Jurkat, Clone E6-1 (cell line): ENCODE results near the gene CYLD.

Experiments
- DNase-seq: peaks from one replicate; pipeline ENCODE4 v3.0.0-alpha.2; 2011; ENCODE audit warnings: low read depth, low spot score
- H3K4me3 ChIP-seq: 2 replicates; pipeline ENCODE4 v1.5.1; 2011; ENCODE audit warnings: mild to moderate bottlenecking, low read length, control low read depth, moderate library complexity

CYLD gene

DNA sequence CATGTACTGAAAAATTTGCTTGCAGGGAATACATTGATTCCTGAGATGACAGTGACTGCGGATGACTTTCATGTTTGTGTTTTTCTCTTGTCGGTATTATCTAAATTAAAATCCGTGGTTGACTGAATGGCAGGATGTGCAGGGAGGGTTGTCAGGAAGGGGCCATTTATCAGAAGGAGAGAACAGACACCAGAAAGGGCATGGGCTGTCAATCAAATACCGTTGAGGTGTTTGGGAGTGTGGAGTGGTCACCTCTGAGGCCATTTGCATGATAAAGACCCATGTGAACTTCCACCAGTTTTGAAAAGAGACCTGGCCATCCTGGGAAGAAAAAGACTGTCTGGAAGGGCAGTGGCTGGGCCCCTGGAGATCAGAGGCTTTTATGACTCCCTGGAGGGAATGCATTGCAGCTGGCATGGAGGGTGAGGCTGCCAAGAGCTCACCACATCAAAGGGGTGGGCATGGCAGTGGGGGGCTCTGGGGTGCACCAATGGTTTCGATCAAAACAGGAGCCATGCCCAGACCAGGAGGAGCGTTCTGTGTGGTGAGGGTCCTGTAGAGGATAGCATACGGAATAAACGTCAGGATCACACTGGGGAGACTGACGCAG is 67.1 kb downstream of the CYLD start:
- DNase-seq: no peak
- H3K4me3 ChIP-seq: no peak overlapping the region

GRCh38 chr16:50809561-50809960 is 67.7 kb downstream of the CYLD start:
- H3K4me3 ChIP-seq: no peak overlapping the region
- DNase-seq: no peak

GRCh38 chr16:50810241-50810965 is 68.5 kb downstream of the CYLD start:
- no peak for DNase-seq
- H3K4me3 ChIP-seq: no peak overlapping the region

- DNase-seq: no peak
- no peak overlapping the region for H3K4me3 ChIP-seq
Observed at GRCh38 chr16:50812046-50812445, 70.2 kb downstream of the CYLD start.

- no peak for DNase-seq
- no peak overlapping the region for H3K4me3 ChIP-seq
Observed at GRCh38 chr16:50812876-50813466, 71.1 kb downstream of the CYLD start.

- DNase-seq: no peak
- no peak overlapping the region for H3K4me3 ChIP-seq
Observed at GRCh38 chr16:50814052-50814451, 72.2 kb downstream of the CYLD start.

DNA sequence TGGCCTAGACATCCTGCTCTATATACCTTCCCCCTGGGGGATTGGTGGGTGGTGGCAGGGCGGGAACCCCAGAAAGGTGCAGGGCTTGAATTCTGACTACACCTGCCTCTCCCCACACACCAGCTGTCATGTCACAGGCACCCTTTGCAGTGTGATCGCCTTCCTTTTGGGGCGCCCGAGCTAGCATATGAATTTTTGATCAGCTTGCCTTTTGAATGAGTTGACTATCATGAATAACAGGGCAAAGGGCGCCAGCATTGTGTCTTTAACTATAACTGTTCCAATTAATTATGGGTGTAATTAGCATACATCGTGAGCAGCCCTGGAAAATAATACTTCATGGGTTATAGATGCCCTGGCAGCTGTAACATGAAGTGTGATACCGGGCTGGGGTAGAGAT is 72.7 kb downstream of the CYLD start:
- DNase-seq: no peak
- H3K4me3 ChIP-seq: no peak overlapping the region

DNA sequence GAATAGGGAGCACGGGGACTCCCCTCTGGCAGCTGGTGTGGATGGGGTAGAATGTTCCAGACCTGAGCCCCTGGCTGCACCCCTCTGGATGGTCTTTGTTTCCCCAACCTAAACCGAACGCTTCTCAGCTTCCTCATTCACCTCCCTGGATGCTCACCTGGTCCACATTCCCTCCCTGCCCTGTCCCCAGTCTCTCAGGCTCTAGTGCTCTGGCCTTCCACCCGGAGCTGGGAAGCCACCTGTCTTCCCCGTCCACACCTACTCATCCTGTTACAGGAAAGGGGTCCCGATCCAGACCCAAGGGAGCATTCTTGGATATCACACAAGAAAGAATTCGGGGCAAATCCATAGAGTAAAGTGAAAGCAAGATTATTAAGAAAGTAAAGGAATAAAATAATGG is 73.5 kb downstream of the CYLD start:
- no peak for DNase-seq
- no peak overlapping the region for H3K4me3 ChIP-seq

DNA sequence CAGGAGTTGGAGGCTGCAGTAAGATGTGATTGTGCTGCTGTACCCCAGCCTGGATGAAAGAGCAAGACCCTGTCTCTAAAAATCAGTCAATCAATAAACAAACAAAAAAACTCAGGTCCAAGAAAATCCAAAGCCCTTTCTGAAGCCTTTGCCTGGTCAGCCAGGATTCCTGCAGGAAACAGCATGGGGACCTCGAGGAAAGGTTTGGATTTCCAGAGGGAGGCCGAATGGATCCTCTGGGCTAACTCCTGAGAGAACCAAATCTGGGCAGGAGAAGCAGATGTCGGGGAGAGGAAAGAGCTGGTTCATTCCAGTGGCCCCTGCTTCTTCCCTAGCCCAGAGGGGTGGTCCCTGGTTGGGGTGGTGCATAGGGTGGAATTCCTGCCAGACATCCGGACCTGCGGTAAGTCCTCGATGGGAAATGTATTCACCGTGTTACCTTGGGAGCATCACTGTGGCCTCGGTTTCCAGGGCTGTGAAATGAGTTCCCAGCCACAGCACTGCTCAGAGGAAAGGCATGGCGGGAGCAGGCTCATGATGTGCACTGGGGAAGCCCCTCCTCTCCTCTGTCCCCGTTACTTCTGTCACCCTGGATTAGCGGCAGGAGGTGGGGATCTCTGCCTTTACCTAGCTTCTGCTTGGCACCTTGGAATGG is 75.1 kb downstream of the CYLD start:
- no peak for DNase-seq
- H3K4me3 ChIP-seq: no peak overlapping the region

- H3K4me3 ChIP-seq: no peak overlapping the region
- no peak for DNase-seq
Observed at GRCh38 chr16:50818380-50818779, 76.5 kb downstream of the CYLD start.

DNA sequence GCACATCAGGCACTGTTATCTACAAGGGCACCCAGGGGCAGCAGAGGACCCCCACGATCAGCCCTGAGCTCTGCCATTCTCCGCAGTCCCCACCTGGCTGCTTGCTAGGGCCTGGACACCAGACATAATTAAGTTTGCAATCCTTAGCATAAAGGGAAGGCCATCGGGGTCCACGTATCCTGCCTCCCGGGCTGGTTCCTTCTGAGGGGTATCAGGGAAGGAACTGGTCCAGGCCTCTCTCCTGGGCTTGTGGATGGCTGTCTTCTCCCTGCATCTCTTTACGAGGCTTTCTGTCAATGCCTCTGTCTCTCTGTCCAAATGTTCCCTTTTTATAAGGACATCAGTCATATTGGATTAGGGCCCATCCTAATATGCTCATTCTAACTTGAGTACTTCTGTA is 77.8 kb downstream of the CYLD start:
- no peak for DNase-seq
- H3K4me3 ChIP-seq: no peak overlapping the region

- no peak for DNase-seq
- H3K4me3 ChIP-seq: no peak overlapping the region
Observed at GRCh38 chr16:50820225-50820624, 78.3 kb downstream of the CYLD start.

DNA sequence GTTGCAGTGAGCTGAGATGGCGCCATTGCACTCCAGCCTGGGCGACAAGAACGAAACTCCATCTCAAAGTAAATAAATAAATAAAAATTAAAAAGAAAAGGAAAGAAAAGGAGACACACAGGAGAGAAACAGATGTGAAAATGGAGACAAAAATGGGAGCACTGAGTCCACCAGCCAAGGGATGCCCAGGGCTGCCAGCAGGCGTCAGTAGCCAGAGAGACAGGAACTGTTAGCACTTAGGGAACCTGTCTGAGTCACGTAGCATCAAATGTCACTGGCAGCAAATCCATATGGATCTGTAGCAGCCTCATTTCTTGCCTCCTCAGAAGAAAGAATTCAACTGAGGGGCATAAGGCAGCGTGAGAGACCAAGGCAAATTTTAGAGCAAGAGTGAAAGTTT is 79.7 kb downstream of the CYLD start:
- no peak overlapping the region for H3K4me3 ChIP-seq
- DNase-seq: no peak

- no peak overlapping the region for H3K4me3 ChIP-seq
- no peak for DNase-seq
Observed at GRCh38 chr16:50822671-50823070, 80.8 kb downstream of the CYLD start.

DNA sequence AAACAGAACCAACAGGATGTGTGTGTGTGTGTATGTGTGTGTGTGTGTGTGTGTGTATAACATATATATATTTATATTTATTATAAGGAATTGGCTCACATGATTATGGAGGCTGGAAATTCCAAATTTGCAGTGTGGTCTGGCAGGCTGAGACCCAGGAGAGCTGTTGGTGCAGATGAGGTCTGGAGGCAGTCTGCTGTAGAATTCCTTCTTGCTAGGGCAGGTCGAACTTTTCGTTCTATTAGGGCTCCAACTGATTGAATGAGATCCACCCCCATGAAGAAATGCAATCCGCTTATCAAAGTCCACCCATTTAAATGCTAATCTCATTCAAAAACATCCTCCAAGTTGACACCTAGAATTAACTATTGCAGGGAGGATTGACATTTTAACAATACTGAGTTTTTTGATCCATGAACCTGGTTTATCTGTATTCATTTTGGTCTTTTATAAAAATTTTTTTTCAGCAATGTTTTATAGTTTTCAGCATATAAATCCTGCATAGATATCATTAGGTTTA is 85.0 kb downstream of the CYLD start:
- H3K4me3 ChIP-seq: no peak overlapping the region
- DNase-seq: no peak

- no peak overlapping the region for H3K4me3 ChIP-seq
- no peak for DNase-seq
Observed at GRCh38 chr16:50828164-50828702, 86.3 kb downstream of the CYLD start.

DNA sequence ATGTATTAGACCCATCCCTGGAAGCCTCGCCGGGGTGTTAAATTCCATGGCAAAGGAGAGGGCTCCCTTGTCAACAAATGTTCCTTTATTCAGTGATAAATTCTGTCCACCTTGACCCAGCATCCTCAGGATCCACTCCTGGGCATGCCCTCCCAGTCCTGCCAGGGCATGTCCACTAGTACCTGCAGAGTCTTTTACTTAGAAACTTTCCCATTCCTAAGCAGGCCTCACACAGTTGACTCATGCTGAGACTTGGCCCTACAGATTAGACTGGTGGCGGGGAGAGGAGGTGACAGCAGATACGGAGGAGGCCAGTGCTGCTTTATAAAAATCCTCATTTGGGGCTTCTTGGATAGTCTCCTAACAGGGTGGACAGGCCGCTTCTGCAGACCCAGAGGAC is 88.8 kb downstream of the CYLD start:
- DNase-seq: no peak
- H3K4me3 ChIP-seq: no peak overlapping the region

DNA sequence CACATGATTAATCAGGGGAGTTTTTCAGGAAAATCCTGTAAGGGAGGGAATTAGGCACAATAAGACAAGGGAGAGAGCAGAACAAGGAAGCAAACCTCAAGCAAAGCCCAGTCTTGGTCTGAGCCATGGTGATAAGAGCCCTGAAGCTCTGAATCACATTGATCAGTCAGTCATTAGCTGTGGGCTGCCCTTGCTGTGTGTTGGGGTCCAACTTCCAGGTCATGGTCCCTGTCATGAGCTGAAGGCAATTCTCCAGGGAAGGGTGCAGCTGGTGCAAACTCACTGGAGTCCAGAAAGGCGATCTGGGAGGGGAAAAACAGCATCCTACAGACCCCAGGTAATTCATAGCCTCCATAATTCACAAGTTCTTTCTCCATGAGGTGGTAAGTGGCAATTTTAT is 89.9 kb downstream of the CYLD start:
- no peak overlapping the region for H3K4me3 ChIP-seq
- DNase-seq: no peak

GRCh38 chr16:50833929-50834328 is 92.0 kb downstream of the CYLD start:
- DNase-seq: no peak
- no peak overlapping the region for H3K4me3 ChIP-seq

DNA sequence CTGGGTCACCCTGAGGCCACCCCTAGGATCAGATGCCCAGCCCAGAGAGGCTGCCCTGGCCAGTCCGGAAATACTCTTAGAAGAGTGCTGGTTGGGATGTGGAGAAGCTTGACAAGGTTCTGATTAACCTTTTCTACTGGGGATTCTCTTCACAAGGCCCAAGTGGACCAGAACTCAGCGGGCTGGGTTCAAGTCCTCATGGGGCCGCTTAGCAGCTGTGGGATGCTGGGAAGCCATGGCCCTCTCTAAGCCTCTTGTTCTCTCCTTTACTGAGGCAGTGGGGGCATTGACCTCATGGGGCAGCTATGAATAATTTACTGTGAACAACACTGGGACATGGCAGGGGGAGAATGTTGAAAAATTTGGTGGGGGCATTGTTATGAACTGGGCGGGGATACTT is 92.8 kb downstream of the CYLD start:
- no peak overlapping the region for H3K4me3 ChIP-seq
- DNase-seq: no peak
